Measurements from ENCODE around the gene TSPEAR.

DNA sequence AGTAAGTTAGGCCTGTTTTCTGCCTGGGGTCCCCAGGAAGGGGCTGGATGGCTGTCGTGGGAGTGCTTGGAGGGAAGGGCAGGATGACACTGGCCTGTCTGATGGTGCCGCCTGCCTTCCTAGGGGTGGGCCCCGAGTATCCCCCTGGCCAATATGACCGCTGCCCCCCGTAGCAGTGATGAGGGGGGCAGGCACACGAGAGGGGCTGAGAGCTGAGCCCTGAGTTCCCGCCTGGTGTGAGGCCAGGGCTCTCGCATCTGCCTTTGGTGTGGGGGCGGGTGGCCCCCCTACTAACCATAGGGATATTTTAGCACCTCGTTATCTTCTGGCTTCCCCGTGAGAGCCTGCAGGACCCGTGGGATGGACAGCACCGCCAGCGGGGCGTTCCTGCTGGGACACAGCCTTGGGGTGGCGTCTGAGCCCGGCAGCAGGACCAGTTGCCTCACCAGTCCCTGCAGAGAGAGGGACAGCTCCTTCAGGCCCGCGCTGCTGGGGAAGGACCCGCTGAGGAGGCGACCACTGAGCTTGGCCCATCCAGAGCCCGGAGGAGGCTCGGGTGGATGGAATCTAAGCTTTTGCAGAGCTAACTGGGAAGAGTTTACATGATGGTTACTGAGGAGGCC lies 181.8 kb downstream of the TSPEAR start:
- TF ChIP-seq EHMT2 (IDR thresholded peaks at IDR 0.05) (no peak), POLR2A (conservative IDR thresholded peaks at IDR 0.05) (no peak), SP1 (CRISPR knock-in tag; IDR thresholded peaks at IDR 0.05) (no peak), GATA2 (CRISPR knock-in tag; IDR thresholded peaks at IDR 0.05) (no peak), IRF2 (CRISPR knock-in tag; IDR thresholded peaks at IDR 0.05) (no peak), CBFA2T3 (IDR thresholded peaks at IDR 0.05) (no peak), EP300 (IDR thresholded peaks at IDR 0.05; ENCODE audit: low read length) (no peak), CEBPB (tag; IDR thresholded peaks at IDR 0.05) (no peak), ASH1L (IDR thresholded peaks at IDR 0.05; ENCODE audit: borderline replicate concordance, low read depth, partially characterized antibody) (no peak), FOXM1 (IDR thresholded peaks at IDR 0.05; ENCODE audit: low read depth) (no peak), FOXM1 (CRISPR knock-in tag; IDR thresholded peaks at IDR 0.05; ENCODE audit: low read depth) (no peak)
- TF ChIP-seq, protein P1, sequence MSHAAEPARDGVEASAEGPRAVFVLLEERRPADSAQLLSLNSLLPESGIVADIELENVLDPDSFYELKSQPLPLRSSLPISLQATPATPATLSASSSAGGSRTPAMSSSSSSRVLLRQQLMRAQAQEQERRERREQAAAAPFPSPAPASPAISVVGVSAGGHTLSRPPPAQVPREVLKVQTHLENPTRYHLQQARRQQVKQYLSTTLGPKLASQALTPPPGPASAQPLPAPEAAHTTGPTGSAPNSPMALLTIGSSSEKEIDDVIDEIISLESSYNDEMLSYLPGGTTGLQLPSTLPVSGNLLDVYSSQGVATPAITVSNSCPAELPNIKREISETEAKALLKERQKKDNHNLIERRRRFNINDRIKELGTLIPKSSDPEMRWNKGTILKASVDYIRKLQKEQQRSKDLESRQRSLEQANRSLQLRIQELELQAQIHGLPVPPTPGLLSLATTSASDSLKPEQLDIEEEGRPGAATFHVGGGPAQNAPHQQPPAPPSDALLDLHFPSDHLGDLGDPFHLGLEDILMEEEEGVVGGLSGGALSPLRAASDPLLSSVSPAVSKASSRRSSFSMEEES (CRISPR knock-in tag; IDR thresholded peaks at IDR 0.05) = no peak
- TF ChIP-seq, protein P2, sequence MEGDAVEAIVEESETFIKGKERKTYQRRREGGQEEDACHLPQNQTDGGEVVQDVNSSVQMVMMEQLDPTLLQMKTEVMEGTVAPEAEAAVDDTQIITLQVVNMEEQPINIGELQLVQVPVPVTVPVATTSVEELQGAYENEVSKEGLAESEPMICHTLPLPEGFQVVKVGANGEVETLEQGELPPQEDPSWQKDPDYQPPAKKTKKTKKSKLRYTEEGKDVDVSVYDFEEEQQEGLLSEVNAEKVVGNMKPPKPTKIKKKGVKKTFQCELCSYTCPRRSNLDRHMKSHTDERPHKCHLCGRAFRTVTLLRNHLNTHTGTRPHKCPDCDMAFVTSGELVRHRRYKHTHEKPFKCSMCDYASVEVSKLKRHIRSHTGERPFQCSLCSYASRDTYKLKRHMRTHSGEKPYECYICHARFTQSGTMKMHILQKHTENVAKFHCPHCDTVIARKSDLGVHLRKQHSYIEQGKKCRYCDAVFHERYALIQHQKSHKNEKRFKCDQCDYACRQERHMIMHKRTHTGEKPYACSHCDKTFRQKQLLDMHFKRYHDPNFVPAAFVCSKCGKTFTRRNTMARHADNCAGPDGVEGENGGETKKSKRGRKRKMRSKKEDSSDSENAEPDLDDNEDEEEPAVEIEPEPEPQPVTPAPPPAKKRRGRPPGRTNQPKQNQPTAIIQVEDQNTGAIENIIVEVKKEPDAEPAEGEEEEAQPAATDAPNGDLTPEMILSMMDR (IDR thresholded peaks at IDR 0.05 in 2 of 3, conservative IDR thresholded peaks at IDR 0.05 in 1 of 3; ENCODE audit: insufficient read depth in 2 of 3, low read depth in 1 of 3, low read length in 3 of 3) = 0 out of 6 replicates have a peak, but pooled peaks of 1 of the 3 experiments have one; percentile 8
- TF ChIP-seq, protein P3, sequence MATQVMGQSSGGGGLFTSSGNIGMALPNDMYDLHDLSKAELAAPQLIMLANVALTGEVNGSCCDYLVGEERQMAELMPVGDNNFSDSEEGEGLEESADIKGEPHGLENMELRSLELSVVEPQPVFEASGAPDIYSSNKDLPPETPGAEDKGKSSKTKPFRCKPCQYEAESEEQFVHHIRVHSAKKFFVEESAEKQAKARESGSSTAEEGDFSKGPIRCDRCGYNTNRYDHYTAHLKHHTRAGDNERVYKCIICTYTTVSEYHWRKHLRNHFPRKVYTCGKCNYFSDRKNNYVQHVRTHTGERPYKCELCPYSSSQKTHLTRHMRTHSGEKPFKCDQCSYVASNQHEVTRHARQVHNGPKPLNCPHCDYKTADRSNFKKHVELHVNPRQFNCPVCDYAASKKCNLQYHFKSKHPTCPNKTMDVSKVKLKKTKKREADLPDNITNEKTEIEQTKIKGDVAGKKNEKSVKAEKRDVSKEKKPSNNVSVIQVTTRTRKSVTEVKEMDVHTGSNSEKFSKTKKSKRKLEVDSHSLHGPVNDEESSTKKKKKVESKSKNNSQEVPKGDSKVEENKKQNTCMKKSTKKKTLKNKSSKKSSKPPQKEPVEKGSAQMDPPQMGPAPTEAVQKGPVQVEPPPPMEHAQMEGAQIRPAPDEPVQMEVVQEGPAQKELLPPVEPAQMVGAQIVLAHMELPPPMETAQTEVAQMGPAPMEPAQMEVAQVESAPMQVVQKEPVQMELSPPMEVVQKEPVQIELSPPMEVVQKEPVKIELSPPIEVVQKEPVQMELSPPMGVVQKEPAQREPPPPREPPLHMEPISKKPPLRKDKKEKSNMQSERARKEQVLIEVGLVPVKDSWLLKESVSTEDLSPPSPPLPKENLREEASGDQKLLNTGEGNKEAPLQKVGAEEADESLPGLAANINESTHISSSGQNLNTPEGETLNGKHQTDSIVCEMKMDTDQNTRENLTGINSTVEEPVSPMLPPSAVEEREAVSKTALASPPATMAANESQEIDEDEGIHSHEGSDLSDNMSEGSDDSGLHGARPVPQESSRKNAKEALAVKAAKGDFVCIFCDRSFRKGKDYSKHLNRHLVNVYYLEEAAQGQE (IDR thresholded peaks at IDR 0.05; ENCODE audit: borderline replicate concordance) = peak; percentile 61; the same call in 1 of the 2 replicates
- TF ChIP-seq, protein P3 (CRISPR knock-in tag; IDR thresholded peaks at IDR 0.05; ENCODE audit: low read depth) = no peak
- TF ChIP-seq, protein P4, sequence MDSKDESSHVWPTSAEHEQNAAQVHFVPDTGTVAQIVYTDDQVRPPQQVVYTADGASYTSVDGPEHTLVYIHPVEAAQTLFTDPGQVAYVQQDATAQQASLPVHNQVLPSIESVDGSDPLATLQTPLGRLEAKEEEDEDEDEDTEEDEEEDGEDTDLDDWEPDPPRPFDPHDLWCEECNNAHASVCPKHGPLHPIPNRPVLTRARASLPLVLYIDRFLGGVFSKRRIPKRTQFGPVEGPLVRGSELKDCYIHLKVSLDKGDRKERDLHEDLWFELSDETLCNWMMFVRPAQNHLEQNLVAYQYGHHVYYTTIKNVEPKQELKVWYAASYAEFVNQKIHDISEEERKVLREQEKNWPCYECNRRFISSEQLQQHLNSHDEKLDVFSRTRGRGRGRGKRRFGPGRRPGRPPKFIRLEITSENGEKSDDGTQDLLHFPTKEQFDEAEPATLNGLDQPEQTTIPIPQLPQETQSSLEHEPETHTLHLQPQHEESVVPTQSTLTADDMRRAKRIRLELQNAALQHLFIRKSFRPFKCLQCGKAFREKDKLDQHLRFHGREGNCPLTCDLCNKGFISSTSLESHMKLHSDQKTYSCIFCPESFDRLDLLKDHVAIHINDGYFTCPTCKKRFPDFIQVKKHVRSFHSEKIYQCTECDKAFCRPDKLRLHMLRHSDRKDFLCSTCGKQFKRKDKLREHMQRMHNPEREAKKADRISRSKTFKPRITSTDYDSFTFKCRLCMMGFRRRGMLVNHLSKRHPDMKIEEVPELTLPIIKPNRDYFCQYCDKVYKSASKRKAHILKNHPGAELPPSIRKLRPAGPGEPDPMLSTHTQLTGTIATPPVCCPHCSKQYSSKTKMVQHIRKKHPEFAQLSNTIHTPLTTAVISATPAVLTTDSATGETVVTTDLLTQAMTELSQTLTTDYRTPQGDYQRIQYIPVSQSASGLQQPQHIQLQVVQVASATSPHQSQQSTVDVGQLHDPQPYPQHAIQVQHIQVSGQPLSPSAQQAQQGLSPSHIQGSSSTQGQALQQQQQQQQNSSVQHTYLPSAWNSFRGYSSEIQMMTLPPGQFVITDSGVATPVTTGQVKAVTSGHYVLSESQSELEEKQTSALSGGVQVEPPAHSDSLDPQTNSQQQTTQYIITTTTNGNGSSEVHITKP (IDR thresholded peaks at IDR 0.05; ENCODE audit: partially characterized antibody) = no peak
